Natural killer cell (primary cell): ENCODE measurements around the gene CSMD2. TPM values are rescaled to one million over a fixed set of nuclear protein-coding genes. Genes with fewer than 3 reads are reported as not detected.

ENCODE experiments used
- ATAC-seq, 3 donors: fragments of 150-1000 bp in 2 of 3; fragments of 200-7000 bp in 1 of 3; cut with Tn5 transposase; 1 replicate in 1 of 3; 2 replicates in 2 of 3; pipeline ENCODE4 v1.10.0; 2021; ENCODE audit warnings: mild to moderate bottlenecking in 2 of 3, moderate library complexity in 2 of 3
- DNase-seq, 2 donors: peaks; one replicate each; pipeline versions ENCODE4 v3.0.0 to v3.0.0-alpha.2; 2013 to 2021; ENCODE audit warnings: mixed read lengths in 1 of 2
- H3K27ac ChIP-seq: one replicate; pipeline ENCODE4 v1.5.1; 2013; ENCODE audit warnings: mild to moderate bottlenecking, low read length
- H3K27me3 ChIP-seq: one replicate; pipeline ENCODE4 v1.6.1; 2013; ENCODE audit warnings: low read length; ENCODE audit not compliant: control insufficient read depth, insufficient read depth
- H3K36me3 ChIP-seq: one replicate; pipeline ENCODE4 v1.6.1; 2013; ENCODE audit warnings: low read length; ENCODE audit not compliant: control insufficient read depth, insufficient read depth
- H3K4me1 ChIP-seq: one replicate; pipeline ENCODE4 v1.6.1; 2013; ENCODE audit warnings: low read length; ENCODE audit not compliant: control insufficient read depth, insufficient read depth
- H3K4me3 ChIP-seq: one replicate; pipeline ENCODE4 v1.5.1; 2013; ENCODE audit warnings: low read length
- H3K9me3 ChIP-seq: one replicate; pipeline ENCODE4 v1.6.1; 2013; ENCODE audit warnings: low read length; ENCODE audit not compliant: control insufficient read depth, insufficient read depth
- H3K27ac Mint-ChIP-seq, 2 donors: one replicate each; pipeline ENCODE4 v1.8.0; 2022; ENCODE audit warnings: mild to moderate bottlenecking in 2 of 2, mixed read lengths in 2 of 2, moderate library complexity in 1 of 2
- H3K27me3 Mint-ChIP-seq, 2 donors: one replicate each; pipeline ENCODE4 v1.8.0; 2022; ENCODE audit warnings: low read depth in 2 of 2, mixed read lengths in 2 of 2
- H3K36me3 Mint-ChIP-seq: one replicate; pipeline ENCODE4 v1.8.0; 2022; ENCODE audit warnings: mixed read lengths
- H3K4me1 Mint-ChIP-seq, 2 donors: one replicate each; pipeline ENCODE4 v1.8.0; 2022; ENCODE audit warnings: mixed read lengths in 2 of 2
- H3K4me3 Mint-ChIP-seq: one replicate; pipeline ENCODE4 v1.8.0; 2022; ENCODE audit warnings: mild to moderate bottlenecking, moderate library complexity, mixed read lengths
- H3K9me3 Mint-ChIP-seq, 2 donors: one replicate each; pipeline ENCODE4 v1.8.0; 2022; ENCODE audit warnings: mixed read lengths in 2 of 2
- WGBS: methylation state at CpG from one replicate; pipeline ENCODE4 v1.1.7; 2013; ENCODE audit warnings: missing lambda C conversion rate; ENCODE audit not compliant: insufficient coverage; 5-methylcytosine and 5-hydroxymethylcytosine counted together
- intact Hi-C: fragments of 100-400 bp; cut with micrococcal nuclease; formaldehyde crosslinking; loops from one replicate; pipeline ENCODE4 v1.14.2; 2022
- total RNA-seq, 4 donors: library from RNA; stranded (reverse); fragments of 120-200 nt in 1 of 4; gene quantifications; one replicate each; pipeline versions ENCODE4 v1.2.3 to v1.2.4, GENCODE V29; 2013 to 2022
- TF ChIP-seq, protein P1 (sequence below): fragments of 200-600 bp; IDR thresholded peaks from one replicate; pipeline ENCODE4 v1.8.0; 2022; ENCODE audit warnings: antibody characterized with exemption

CSMD2 gene
- total RNA-seq, 3 donors from 2014 or later (not counting 1 experiment from before 2014, with no cell fraction given): not detected

- H3K4me3 Mint-ChIP-seq: no peak overlapping the region
- no peaks in the 10 kb centered on the region for H3K4me1 ChIP-seq
- H3K27ac Mint-ChIP-seq: no peak overlapping the region
- H3K36me3 ChIP-seq: no peaks in the 10 kb centered on the region
- DNase-seq (no peak), ATAC-seq (no peak)
- H3K4me1 Mint-ChIP-seq: no peaks in the 10 kb centered on the region
- H3K27ac ChIP-seq: no peak overlapping the region
- no peak overlapping the region for H3K4me3 ChIP-seq
- no peaks in the 10 kb centered on the region for H3K9me3 ChIP-seq
- no peaks in the 10 kb centered on the region for H3K27me3 ChIP-seq
- no peaks in the 10 kb centered on the region for H3K36me3 Mint-ChIP-seq
- H3K9me3 Mint-ChIP-seq: no peaks in the 10 kb centered on the region
- TF ChIP-seq, protein P1, sequence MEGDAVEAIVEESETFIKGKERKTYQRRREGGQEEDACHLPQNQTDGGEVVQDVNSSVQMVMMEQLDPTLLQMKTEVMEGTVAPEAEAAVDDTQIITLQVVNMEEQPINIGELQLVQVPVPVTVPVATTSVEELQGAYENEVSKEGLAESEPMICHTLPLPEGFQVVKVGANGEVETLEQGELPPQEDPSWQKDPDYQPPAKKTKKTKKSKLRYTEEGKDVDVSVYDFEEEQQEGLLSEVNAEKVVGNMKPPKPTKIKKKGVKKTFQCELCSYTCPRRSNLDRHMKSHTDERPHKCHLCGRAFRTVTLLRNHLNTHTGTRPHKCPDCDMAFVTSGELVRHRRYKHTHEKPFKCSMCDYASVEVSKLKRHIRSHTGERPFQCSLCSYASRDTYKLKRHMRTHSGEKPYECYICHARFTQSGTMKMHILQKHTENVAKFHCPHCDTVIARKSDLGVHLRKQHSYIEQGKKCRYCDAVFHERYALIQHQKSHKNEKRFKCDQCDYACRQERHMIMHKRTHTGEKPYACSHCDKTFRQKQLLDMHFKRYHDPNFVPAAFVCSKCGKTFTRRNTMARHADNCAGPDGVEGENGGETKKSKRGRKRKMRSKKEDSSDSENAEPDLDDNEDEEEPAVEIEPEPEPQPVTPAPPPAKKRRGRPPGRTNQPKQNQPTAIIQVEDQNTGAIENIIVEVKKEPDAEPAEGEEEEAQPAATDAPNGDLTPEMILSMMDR: no peak
- H3K27me3 Mint-ChIP-seq: peaks cover 14 to 31% of the 10 kb centered on the region in 2 donors
- intact Hi-C loops: no loop called here
- 83% methylated on average over 14 of the region's 14 CpGs for WGBS
Measured at GRCh38 chr1:33667386-33668282, 497.4 kb downstream of the CSMD2 start.

DNA sequence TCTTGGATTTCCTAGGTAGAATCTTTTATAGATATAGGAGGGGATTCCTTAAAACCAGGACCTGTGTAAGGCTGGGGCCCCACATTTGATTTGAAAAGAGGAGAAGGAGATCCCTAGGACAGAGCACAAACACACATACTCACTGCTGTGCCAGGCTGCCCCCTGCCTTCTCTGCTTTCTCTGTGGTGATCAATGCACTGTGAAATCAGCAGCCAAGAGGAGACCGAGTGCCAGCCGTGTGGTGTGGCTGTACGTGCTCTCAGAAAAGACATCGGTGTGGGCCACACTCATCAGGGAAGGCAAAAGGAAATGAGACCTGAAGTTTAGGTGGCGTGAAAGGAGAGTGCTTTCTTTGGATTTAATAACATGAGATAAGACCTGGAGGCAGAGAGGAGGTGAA lies 498.4 kb downstream of the CSMD2 start:
- H3K27me3 ChIP-seq: no peaks in the 10 kb centered on the region
- H3K4me3 ChIP-seq: no peak overlapping the region
- DNase-seq (no peak), ATAC-seq (no peak)
- no peaks in the 10 kb centered on the region for H3K9me3 Mint-ChIP-seq
- no peaks in the 10 kb centered on the region for H3K9me3 ChIP-seq
- 86% methylated on average over 5 of the region's 5 CpGs for WGBS
- no peak overlapping the region for H3K27ac ChIP-seq
- H3K4me1 ChIP-seq: no peaks in the 10 kb centered on the region
- no peaks in the 10 kb centered on the region for H3K36me3 Mint-ChIP-seq
- peaks cover 18 to 37% of the 10 kb centered on the region in 2 donors for H3K27me3 Mint-ChIP-seq
- no peaks in the 10 kb centered on the region for H3K4me1 Mint-ChIP-seq
- no peak overlapping the region for H3K4me3 Mint-ChIP-seq
- TF ChIP-seq, protein P1: no peak
- no peak overlapping the region for H3K27ac Mint-ChIP-seq
- intact Hi-C loops: no loop called here
- no peaks in the 10 kb centered on the region for H3K36me3 ChIP-seq

DNA sequence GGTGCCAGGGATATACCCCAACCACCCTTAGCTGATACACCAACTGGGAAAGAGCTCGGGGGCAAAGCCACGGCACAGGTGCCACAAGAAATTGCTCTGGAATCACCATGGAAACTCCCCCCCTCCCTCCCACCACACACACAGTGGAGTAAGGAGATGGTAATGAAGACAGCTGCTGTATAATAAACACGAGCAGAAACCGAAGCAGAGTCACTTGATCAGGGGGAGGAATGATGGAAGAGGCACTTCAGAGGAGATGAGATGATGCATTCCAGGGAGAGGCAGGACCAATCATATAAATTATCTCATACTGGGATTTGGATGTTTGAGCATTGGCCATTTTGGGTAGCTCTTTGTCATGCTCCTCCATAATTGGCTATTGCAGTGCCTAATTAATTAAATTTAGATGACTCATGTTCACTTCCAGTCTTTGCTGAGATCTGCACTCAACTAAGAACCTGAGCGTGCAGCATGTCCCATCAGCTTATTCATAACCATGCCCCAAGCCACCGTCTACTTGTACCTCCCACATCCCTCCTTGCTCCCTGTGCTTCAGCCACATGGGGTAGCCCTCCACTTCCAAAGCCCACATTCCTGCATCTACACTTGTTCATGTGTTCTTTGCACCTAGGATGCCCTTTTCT lies 503.1 kb downstream of the CSMD2 start:
- Histone ChIP-seq H3K36me3 (no peaks in the 10 kb centered on the region), H3K4me3 (no peak overlapping the region), H3K27me3 (no peaks in the 10 kb centered on the region), H3K27ac (no peak overlapping the region), H3K9me3 (no peaks in the 10 kb centered on the region), H3K4me1 (no peaks in the 10 kb centered on the region)
- H3K36me3 Mint-ChIP-seq: no peaks in the 10 kb centered on the region
- WGBS: 72% methylated on average over 3 of the region's 6 CpGs
- H3K27me3 Mint-ChIP-seq: peaks cover 7 to 24% of the 10 kb centered on the region in 2 donors
- H3K9me3 Mint-ChIP-seq: no peaks in the 10 kb centered on the region
- H3K27ac Mint-ChIP-seq: no peak overlapping the region
- ATAC-seq (no peak), DNase-seq (no peak)
- TF ChIP-seq, protein P1: no peak
- H3K4me3 Mint-ChIP-seq: no peak overlapping the region
- intact Hi-C loops: no loop called here
- no peaks in the 10 kb centered on the region for H3K4me1 Mint-ChIP-seq
